ENCODE data around the gene CCDC88C.

DNA sequence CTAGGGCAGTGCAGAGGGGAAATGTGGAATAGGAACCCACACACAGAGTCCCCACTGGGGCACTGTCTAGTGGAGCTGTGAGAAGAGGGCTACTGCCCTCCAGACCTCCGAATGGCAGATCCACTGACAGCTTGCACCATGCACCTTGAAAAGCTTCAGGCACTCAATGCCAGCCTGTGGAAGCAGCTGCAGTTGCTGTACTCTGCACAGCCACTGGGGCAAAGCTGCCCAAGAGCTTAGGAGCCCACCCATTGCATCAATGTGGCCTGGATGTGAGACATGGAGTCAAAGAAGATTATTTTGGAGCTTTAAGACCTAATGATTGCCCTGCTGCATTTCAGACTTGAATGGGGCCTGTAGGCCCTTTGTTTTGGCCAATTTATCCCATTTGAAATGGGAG is 21.7 kb upstream of the CCDC88C start:
- no peak for TF ChIP-seq FOXP1 (CRISPR knock-in tag; IDR thresholded peaks at IDR 0.05; ENCODE audit: borderline replicate concordance)
- TF ChIP-seq, protein P1, sequence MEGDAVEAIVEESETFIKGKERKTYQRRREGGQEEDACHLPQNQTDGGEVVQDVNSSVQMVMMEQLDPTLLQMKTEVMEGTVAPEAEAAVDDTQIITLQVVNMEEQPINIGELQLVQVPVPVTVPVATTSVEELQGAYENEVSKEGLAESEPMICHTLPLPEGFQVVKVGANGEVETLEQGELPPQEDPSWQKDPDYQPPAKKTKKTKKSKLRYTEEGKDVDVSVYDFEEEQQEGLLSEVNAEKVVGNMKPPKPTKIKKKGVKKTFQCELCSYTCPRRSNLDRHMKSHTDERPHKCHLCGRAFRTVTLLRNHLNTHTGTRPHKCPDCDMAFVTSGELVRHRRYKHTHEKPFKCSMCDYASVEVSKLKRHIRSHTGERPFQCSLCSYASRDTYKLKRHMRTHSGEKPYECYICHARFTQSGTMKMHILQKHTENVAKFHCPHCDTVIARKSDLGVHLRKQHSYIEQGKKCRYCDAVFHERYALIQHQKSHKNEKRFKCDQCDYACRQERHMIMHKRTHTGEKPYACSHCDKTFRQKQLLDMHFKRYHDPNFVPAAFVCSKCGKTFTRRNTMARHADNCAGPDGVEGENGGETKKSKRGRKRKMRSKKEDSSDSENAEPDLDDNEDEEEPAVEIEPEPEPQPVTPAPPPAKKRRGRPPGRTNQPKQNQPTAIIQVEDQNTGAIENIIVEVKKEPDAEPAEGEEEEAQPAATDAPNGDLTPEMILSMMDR (IDR thresholded peaks at IDR 0.05) = no peak
- TF ChIP-seq ETV6 (CRISPR knock-in tag; IDR thresholded peaks at IDR 0.05) = no peak
- TF ChIP-seq ESRRA (CRISPR knock-in tag; IDR thresholded peaks at IDR 0.05; ENCODE audit: borderline replicate concordance) = no peak
- TF ChIP-seq, protein P2, sequence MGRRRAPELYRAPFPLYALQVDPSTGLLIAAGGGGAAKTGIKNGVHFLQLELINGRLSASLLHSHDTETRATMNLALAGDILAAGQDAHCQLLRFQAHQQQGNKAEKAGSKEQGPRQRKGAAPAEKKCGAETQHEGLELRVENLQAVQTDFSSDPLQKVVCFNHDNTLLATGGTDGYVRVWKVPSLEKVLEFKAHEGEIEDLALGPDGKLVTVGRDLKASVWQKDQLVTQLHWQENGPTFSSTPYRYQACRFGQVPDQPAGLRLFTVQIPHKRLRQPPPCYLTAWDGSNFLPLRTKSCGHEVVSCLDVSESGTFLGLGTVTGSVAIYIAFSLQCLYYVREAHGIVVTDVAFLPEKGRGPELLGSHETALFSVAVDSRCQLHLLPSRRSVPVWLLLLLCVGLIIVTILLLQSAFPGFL (CRISPR knock-in tag; IDR thresholded peaks at IDR 0.05; ENCODE audit: borderline replicate concordance) = no peak
- TF ChIP-seq, protein P3, sequence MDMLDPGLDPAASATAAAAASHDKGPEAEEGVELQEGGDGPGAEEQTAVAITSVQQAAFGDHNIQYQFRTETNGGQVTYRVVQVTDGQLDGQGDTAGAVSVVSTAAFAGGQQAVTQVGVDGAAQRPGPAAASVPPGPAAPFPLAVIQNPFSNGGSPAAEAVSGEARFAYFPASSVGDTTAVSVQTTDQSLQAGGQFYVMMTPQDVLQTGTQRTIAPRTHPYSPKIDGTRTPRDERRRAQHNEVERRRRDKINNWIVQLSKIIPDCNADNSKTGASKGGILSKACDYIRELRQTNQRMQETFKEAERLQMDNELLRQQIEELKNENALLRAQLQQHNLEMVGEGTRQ (CRISPR knock-in tag; IDR thresholded peaks at IDR 0.05) = no peak
- TF ChIP-seq, protein P4, sequence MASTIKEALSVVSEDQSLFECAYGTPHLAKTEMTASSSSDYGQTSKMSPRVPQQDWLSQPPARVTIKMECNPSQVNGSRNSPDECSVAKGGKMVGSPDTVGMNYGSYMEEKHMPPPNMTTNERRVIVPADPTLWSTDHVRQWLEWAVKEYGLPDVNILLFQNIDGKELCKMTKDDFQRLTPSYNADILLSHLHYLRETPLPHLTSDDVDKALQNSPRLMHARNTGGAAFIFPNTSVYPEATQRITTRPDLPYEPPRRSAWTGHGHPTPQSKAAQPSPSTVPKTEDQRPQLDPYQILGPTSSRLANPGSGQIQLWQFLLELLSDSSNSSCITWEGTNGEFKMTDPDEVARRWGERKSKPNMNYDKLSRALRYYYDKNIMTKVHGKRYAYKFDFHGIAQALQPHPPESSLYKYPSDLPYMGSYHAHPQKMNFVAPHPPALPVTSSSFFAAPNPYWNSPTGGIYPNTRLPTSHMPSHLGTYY (CRISPR knock-in tag; IDR thresholded peaks at IDR 0.05) = no peak
- TF ChIP-seq NFYB (CRISPR knock-in tag; conservative IDR thresholded peaks at IDR 0.05; ENCODE audit: low read depth) = no peak
- no peak for TF ChIP-seq ZNF317 (CRISPR knock-in tag; IDR thresholded peaks at IDR 0.05; ENCODE audit: borderline replicate concordance, low read depth)
- no peak for TF ChIP-seq NR2C2 (CRISPR knock-in tag; IDR thresholded peaks at IDR 0.05)
- TF ChIP-seq TEAD1 (CRISPR knock-in tag; IDR thresholded peaks at IDR 0.05) = no peak
